GM13977 (cell line): ENCODE data around the gene ANXA5.

Source experiments
- DNase-seq: peaks from one replicate; pipeline ENCODE4 v3.0.0; 2012; ENCODE audit warnings: low spot score
- CTCF ChIP-seq: IDR thresholded peaks from 2 replicates; pipeline ENCODE4 v1.5.1; 2012; ENCODE audit warnings: mild to moderate bottlenecking, control low read depth; ENCODE audit not compliant: insufficient read depth; ENCODE audit errors: extremely low read depth, missing control alignments
- in situ Hi-C: fragments of 300-500 bp; cut with MboI; formaldehyde crosslinking; loops from one replicate; pipeline ENCODE4 v1.12.0; 2022; ENCODE audit warnings: low sequenced_read_pairs, low pct_unique_long_range_greater_than_20kb, mixed read lengths, inconsistent platforms; ENCODE audit not compliant: unreplicated experiment

Gene ANXA5

GRCh38 chr4:121693450-121693849, 3.3 kb downstream of the ANXA5 start:
- no peak for TF ChIP-seq CTCF
- in situ Hi-C loops = no loop called here
- DNase-seq = no peak

- TF ChIP-seq CTCF = no peak
- no peak for DNase-seq
- in situ Hi-C loops = no loop called here
These were observed 4.5 kb downstream of the ANXA5 start for GRCh38 chr4:121692261-121692660.

DNA sequence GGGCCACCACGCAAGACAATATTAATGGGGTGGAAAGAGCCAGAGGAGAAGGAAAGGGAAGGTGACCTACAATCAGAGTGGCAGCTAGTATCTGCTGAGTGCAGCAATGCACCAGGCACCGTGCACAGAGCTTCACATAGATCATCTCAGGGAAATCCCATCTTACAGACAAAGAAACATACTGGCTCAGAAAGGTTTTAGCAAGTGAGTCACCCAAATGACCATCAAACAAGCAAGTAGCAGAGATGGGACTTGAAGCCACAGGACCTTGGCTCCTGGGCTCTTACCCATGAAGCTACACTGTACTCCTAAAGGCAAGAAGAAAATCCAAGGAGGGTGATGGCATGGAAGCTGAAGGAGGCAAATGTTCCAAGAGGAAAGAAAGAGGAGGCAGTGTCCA, 6.8 kb downstream of the ANXA5 start:
- in situ Hi-C loops = no loop called here
- no peak for DNase-seq
- no peak for TF ChIP-seq CTCF

- in situ Hi-C loops = no loop called here
- no peak for TF ChIP-seq CTCF
- DNase-seq = no peak
These were observed 8.1 kb downstream of the ANXA5 start for GRCh38 chr4:121688701-121689100.

- in situ Hi-C loops = no loop called here
- no peak for DNase-seq
- no peak for TF ChIP-seq CTCF
These were observed 8.5 kb downstream of the ANXA5 start for GRCh38 chr4:121688261-121688660.

DNA sequence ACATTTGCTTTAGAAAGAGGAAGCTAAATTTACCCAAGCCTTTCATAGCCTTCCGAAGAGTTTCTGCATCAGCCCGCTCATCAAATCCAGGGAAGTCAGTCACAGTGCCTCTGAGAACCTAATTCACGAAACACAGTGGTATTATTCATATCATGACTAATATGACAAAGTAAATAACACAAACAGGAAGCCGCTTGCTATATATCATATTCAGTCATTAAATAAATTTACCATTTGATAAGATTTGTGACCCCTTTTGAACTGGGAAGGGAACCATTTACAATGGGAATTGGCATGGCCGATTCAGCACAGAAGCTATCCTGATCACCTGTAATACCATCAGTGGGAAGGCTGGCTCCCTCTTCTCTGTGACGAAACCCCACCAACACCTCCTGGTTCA, 10.5 kb downstream of the ANXA5 start:
- in situ Hi-C loops = no loop called here
- DNase-seq = no peak
- TF ChIP-seq CTCF = no peak

GRCh38 chr4:121685257-121685656, 11.5 kb downstream of the ANXA5 start:
- no peak for DNase-seq
- in situ Hi-C loops = no loop called here
- no peak for TF ChIP-seq CTCF
